HEK293T (cell line): ENCODE results near the gene TTC9.

Experiments
- CTCF ChIA-PET: fragments of 350-600 bp; formaldehyde crosslinking; extraction: SDS; loops from one replicate; lab custom pipeline; 2021; ENCODE audit warnings: antibody characterized with exemption, inconsistent platforms; lab: Yijun Ruan, JAX
- POLR2A ChIA-PET: fragments of 350-600 bp; formaldehyde crosslinking; extraction: SDS; loops from one replicate; lab custom pipeline; 2020; ENCODE audit warnings: antibody characterized with exemption, inconsistent platforms; lab: Yijun Ruan, JAX
- DNase-seq: peaks from one replicate; pipeline ENCODE4 v3.0.0; 2012; ENCODE audit warnings: mixed read lengths; ENCODE audit errors: extremely low spot score
- ARNT ChIP-seq: fragments of 450-650 bp; IDR thresholded peaks from 2 replicates; pipeline ENCODE4 v1.6.1; 2017; ENCODE audit warnings: mild to moderate bottlenecking
- BHLHE40 ChIP-seq: fragments of 450-650 bp; IDR thresholded peaks from 2 replicates; pipeline ENCODE4 v1.6.1; 2016; ENCODE audit warnings: mild to moderate bottlenecking, moderate library complexity, borderline replicate concordance
- CTBP1 ChIP-seq: fragments of 450-650 bp; IDR thresholded peaks from 2 replicates; pipeline ENCODE4 v1.6.1; 2016; ENCODE audit warnings: borderline replicate concordance
- ELF4 ChIP-seq: fragments of 450-650 bp; IDR thresholded peaks from 2 replicates; pipeline ENCODE4 v1.6.1; 2017; ENCODE audit warnings: antibody characterized with exemption
- FOXA1 ChIP-seq: fragments of 450-650 bp; IDR thresholded peaks from 2 replicates; pipeline ENCODE4 v1.6.1; 2016; ENCODE audit warnings: mild to moderate bottlenecking
- FOXK2 ChIP-seq: fragments of 450-650 bp; IDR thresholded peaks from 2 replicates; pipeline ENCODE4 v1.6.1; 2016; ENCODE audit warnings: mild to moderate bottlenecking
- FOXM1 ChIP-seq: fragments of 450-650 bp; IDR thresholded peaks from 2 replicates; pipeline ENCODE4 v1.6.1; 2017; ENCODE audit warnings: mild to moderate bottlenecking, borderline replicate concordance
- HDGF ChIP-seq: fragments of 450-650 bp; IDR thresholded peaks from 2 replicates; pipeline ENCODE4 v1.6.1; 2017; ENCODE audit warnings: antibody characterized with exemption, borderline replicate concordance
- L3MBTL2 ChIP-seq: fragments of 450-650 bp; conservative IDR thresholded peaks from 2 replicates; pipeline ENCODE4 v1.6.1; 2016; ENCODE audit warnings: mild to moderate bottlenecking
- LEF1 ChIP-seq: fragments of 450-650 bp; IDR thresholded peaks from 2 replicates; pipeline ENCODE4 v1.6.1; 2017; ENCODE audit warnings: mild to moderate bottlenecking, borderline replicate concordance
- NFRKB ChIP-seq: fragments of 450-650 bp; IDR thresholded peaks from 2 replicates; pipeline ENCODE4 v1.6.1; 2016; ENCODE audit warnings: mild to moderate bottlenecking, moderate library complexity
- SP1 ChIP-seq: fragments of 450-650 bp; IDR thresholded peaks from 2 replicates; pipeline ENCODE4 v1.6.1; 2017
- SUZ12 ChIP-seq: fragments of 450-650 bp; IDR thresholded peaks from 2 replicates; pipeline ENCODE4 v1.6.1; 2016; ENCODE audit warnings: mild to moderate bottlenecking
- TARDBP ChIP-seq: fragments of 450-650 bp; IDR thresholded peaks from 2 replicates; pipeline ENCODE4 v1.6.1; 2016
- ZNF384 ChIP-seq: fragments of 450-650 bp; IDR thresholded peaks from 2 replicates; pipeline ENCODE4 v1.6.1; 2016
- TF ChIP-seq, protein P1 (sequence below): fragments of 450-650 bp; IDR thresholded peaks from 2 replicates; pipeline ENCODE4 v1.6.1; 2016

Gene TTC9

DNA sequence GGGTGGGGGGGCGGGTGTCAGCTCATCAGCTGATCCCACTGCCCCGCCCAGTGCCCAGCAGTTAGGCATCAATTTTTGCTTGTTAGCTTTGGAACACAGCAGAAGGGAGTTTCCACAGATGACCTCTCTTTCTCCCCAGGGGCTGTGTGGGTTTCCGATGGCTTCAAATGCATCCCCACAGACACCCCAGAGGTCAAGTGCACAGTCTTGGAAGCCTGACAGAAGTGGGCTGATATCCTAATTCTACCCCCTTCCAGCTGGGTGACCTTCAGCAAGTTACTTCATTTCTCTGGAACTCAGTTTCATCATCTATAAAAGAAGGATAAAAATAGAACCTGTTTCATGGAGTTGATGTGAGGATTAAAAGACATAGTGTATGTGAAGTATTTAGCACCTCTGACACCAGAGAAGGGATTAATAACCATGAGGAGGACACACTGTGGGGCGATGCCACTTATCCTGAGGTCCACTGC lies 22.0 kb downstream of the TTC9 start:
- DNase-seq = no peak
- no peak for TF ChIP-seq ELF4
- TF ChIP-seq CTBP1 = no peak
- no peak for TF ChIP-seq FOXA1
- TF ChIP-seq ZNF384 = no peak
- TF ChIP-seq FOXK2 = no peak
- ChIA-PET CTCF (no interaction called here), POLR2A (no interaction called here)

DNA sequence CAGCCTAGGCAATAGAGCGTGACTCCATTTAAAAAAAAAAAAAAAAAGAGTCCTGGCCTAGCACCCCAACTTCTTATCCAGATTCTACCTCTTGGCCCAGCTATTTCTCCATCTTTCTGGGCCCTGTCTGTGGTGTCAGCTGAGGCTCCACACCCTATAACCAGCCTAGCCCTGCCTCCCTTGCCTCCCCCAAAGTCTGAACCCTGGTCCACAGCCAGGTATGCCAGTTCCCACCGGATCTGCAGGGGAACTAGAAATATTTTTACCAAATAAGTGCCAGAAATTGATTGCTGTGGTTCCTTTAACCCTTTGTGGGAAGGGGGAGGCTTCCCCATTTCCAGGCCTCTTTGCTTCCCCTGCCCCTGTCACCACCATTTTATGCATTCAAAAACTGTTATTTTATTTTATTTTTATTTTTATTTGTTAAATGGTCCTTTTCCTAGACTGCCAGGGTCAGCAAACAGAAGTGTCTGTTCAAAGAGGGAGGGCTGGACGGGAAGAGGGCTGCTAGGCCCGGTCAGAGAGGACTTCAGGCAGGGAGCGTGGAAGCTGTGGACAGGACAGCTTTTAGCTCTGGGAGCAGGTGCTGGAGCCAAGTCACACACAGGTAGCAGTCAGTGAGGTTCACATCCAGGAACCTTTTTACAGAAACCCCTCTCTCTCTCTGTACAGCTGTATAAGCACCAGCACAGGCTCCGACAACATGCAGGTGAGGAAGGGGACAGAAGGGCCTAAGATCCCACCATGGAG lies 23.2 kb downstream of the TTC9 start:
- ChIA-PET POLR2A (no interaction called here), CTCF (no interaction called here)
- TF ChIP-seq, protein P1, sequence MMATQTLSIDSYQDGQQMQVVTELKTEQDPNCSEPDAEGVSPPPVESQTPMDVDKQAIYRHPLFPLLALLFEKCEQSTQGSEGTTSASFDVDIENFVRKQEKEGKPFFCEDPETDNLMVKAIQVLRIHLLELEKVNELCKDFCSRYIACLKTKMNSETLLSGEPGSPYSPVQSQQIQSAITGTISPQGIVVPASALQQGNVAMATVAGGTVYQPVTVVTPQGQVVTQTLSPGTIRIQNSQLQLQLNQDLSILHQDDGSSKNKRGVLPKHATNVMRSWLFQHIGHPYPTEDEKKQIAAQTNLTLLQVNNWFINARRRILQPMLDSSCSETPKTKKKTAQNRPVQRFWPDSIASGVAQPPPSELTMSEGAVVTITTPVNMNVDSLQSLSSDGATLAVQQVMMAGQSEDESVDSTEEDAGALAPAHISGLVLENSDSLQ = no peak
- TF ChIP-seq CTBP1 (no peak), FOXM1 (no peak), NFRKB (no peak), ZNF384 (no peak), ARNT (no peak), FOXK2 (no peak), HDGF (no peak), ELF4 (no peak), FOXA1 (no peak), L3MBTL2 (no peak)
- no peak for DNase-seq

DNA sequence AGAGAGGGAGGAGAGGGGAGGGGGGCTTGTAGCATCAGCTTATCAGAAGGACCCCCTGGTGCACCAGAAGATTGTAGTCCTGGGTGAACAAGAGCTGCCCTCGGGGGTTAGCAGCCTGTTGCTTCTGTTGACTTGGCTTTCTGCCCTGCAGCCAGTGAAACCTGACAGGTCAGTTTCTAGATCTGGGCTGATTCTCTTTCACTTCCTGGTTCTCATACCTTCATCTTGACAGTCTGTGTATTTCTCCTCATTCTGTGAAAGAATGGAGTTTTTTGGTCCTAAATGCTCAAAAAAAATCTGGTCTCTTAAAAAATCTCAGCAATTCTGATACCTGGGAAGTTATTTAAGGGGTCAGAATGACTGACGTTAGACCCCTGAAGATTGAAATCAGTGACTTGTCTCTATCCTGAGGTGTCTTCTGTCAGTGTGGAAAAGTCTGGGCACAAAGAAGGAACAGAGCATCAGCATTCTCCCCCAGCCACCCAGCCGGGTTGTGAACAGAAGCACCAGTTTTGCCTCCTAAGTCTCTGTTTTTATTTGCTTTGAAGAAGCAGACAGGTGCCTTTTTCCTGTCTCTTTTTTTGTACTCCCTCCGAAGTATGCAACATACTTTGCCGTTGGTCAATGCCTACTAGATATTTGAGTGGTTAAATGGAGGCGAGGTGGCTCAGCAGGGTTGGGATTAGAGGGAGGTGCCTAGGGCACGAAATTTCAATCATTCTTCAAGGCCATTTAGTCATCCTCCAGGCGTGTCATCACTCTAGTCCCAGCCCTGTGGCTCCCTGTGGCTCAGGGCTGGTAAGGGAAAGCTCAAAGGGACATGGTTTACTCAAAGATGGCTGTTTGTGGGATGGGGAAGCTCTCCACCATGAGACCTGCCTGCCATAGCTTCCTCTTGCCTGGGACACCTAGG lies 24.0 kb downstream of the TTC9 start:
- no peak for TF ChIP-seq SP1
- TF ChIP-seq L3MBTL2 = no peak
- no peak for TF ChIP-seq BHLHE40
- no peak for TF ChIP-seq NFRKB
- DNase-seq = no peak
- CTCF ChIA-PET = no interaction called here
- POLR2A ChIA-PET = no interaction called here

- no peak for TF ChIP-seq ELF4
- TF ChIP-seq FOXA1 = no peak
- no peak for TF ChIP-seq LEF1
- no peak for TF ChIP-seq SUZ12
- TF ChIP-seq BHLHE40 = no peak
- ChIA-PET POLR2A (no interaction called here), CTCF (no interaction called here)
- no peak for DNase-seq
Observed at GRCh38 chr14:70666361-70666686, 24.6 kb downstream of the TTC9 start.

DNA sequence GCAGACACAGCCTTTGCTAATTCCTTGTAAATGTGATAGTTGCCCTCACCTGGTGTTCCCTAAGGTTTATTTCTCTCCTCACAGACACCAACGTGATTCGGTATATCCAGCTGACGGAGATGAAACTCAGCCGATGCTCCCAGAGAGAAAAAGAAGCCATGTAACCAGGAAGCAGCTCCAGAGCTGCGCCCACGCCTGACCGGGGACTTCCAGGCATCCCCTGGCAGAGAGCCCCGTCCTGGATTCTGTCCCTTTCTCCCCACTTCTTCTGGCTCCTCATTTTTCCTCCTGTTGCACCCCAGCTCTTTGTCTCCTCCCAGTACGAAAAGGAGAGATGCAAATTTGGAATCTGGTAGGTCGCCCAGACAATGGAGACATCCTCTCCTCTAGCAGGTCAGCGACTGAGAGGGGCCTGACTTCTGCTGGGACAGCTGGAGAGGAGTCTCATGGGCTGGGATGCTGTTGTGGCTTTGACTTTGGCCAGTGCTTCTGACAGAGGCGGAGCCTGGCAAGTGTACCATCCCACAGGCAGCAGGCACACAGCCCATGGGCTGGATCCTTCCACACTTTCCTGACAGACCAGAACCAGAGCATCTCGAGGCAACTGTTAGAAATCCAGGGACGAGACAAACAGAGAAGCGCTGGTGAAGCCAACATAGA lies 29.4 kb downstream of the TTC9 start:
- POLR2A ChIA-PET = no interaction called here
- TF ChIP-seq L3MBTL2 = no peak
- no peak for TF ChIP-seq FOXK2
- TF ChIP-seq CTBP1 = no peak
- TF ChIP-seq TARDBP = no peak
- no peak for TF ChIP-seq SP1
- no peak for TF ChIP-seq ARNT
- TF ChIP-seq HDGF = no peak
- no peak for TF ChIP-seq BHLHE40
- TF ChIP-seq LEF1 = no peak
- CTCF ChIA-PET = interaction anchor here (0.6 kb wide), 1 partner anchor 71 kb away, joined by 4 read pairs; the partner anchor contains the start of gene MED6
- DNase-seq = no peak

DNA sequence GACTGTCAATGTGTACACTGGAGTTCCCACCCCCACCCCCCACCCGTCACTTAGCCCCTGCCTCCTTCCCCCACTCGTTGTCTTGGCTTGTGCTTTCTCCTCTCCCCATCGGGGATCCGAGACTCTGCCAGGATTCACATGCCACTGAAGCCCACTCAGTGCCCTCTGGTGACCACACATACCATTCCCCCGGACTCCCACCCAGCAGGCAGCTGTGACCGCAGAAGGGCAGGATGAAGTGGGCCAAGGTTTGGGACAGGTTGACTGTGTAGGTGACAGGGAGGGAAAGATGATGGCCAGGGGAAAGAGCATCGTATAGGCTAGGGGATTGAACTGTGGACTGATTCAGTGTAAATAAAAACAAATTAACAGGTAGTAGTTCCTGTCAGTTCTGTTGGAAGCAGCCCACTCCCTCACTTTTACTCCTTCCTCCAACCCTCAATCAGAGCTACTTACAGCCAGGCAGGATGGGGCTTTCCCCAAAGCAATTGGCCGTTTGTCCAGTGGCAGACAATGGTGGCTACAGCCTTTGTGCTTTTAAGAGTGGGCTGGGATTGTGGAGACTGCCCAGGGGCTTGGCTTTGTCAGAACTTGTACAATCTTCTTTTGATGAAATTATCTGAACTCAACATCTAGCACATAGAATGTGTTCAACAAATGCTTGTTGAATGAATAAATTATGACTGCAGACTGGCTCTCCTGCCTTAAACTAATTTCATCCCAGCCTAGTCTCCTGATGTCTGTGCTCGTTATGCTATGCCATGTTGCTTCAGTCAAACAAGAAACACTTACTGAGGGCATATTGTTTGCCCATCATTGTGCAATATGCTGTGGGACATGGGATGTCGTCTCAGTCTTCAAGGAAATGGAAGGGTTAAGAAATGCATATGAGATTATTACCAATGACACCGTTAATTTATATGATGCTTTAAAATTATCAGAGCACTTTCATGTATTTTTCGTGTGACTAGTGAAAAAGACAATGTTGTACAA lies 30.2 kb downstream of the TTC9 start:
- no peak for DNase-seq
- TF ChIP-seq CTBP1 (no peak), ELF4 (no peak), FOXA1 (no peak), FOXK2 (no peak), SUZ12 (no peak), L3MBTL2 (no peak), BHLHE40 (no peak), TARDBP (no peak), ARNT (no peak), LEF1 (no peak), FOXM1 (no peak), HDGF (no peak), SP1 (no peak), NFRKB (no peak), ZNF384 (no peak)
- TF ChIP-seq, protein P1 = no peak
- POLR2A ChIA-PET = no interaction called here
- CTCF ChIA-PET = no interaction called here
